ENCODE data around the gene FAM120B. TPM values are rescaled to one million over a fixed set of nuclear protein-coding genes. Genes with fewer than 3 reads are reported as not detected.

Gene FAM120B
- total RNA-seq, 1 experiment from 2014 or later: 25.2 TPM

- Histone ChIP-seq H2AFZ (ENCODE audit: low read depth, low read length, poor library complexity, severe bottlenecking) (no peak overlapping the region), H3K79me2 (ENCODE audit: insufficient read depth, low read length) (no peaks in the 10 kb centered on the region), H3K4me2 (ENCODE audit: low read length) (no peak overlapping the region), H3K27me3 (ENCODE audit: insufficient read depth, low read length) (no peaks in the 10 kb centered on the region), H3K4me3 (replicated peaks in 1 of 2; ENCODE audit: low read depth in 1 of 2, low read length in 2 of 2) (no peak overlapping the region), H3K27ac (ENCODE audit: low read depth, low read length) (peak overlapping the region; percentile 37), H3K9me3 (ENCODE audit: control insufficient read depth in 1 of 2, insufficient read depth in 1 of 2, low read depth in 1 of 2, low read length in 2 of 2) (peaks cover 0 to 5% of the 10 kb centered on the region in 2 experiments; a peak in 2 of 4 replicates), H3K36me3 (ENCODE audit: control insufficient read depth in 1 of 2, insufficient read depth in 2 of 2, low read length in 2 of 2) (no peaks in the 10 kb centered on the region), H3K9me2 (ENCODE audit: insufficient read depth) (no peaks in the 10 kb centered on the region), H4K20me1 (ENCODE audit: insufficient read depth) (no peaks in the 10 kb centered on the region), H3K9ac (ENCODE audit: low read length) (no peak overlapping the region), H3K4me1 (ENCODE audit: control insufficient read depth in 1 of 2, insufficient read depth in 2 of 2, low read length in 2 of 2) (no peaks in the 10 kb centered on the region)
- no peak for TF ChIP-seq ZFX (IDR thresholded peaks at IDR 0.05)
- CTCF ChIA-PET: no interaction called here
- intact Hi-C loops (cut with micrococcal nuclease): no loop called here
- RAD21 ChIA-PET (ENCODE audit: low non-redundant PET in 1 of 2, low total read pairs in 2 of 2, uncharacterized antibody in 2 of 2, unreplicated experiment in 2 of 2): no interaction called here
- DNase-seq (ENCODE audit: low read depth, low spot score) (no peak), ATAC-seq (no peak)
- no TSS peak for BruUV-seq (replicated peaks)
- POLR2A ChIA-PET: no interaction called here
Observed at GRCh38 chr6:170452767-170453545, 146.4 kb downstream of the FAM120B start.

- TF ChIP-seq EGR1 (IDR thresholded peaks at IDR 0.05; ENCODE audit: low read depth) (no peak), SP1 (IDR thresholded peaks at IDR 0.05; ENCODE audit: low read depth) (no peak), JUND (IDR thresholded peaks at IDR 0.05) (no peak), ZFX (IDR thresholded peaks at IDR 0.05) (no peak), SIN3A (IDR thresholded peaks at IDR 0.05; ENCODE audit: low read depth) (no peak), CBX3 (IDR thresholded peaks at IDR 0.05; ENCODE audit: low read depth) (no peak), CEBPB (IDR thresholded peaks at IDR 0.05; ENCODE audit: low read depth) (no peak), YY1 (IDR thresholded peaks at IDR 0.05; ENCODE audit: extremely low read depth, insufficient replicate concordance, low read depth, low read length) (no peak), EZH2phosphoT487 (IDR thresholded peaks at IDR 0.05; ENCODE audit: borderline replicate concordance) (no peak), ELF1 (IDR thresholded peaks at IDR 0.05; ENCODE audit: borderline replicate concordance, low read depth) (no peak), RAD21 (IDR thresholded peaks at IDR 0.05; ENCODE audit: low read depth) (no peak)
- Histone ChIP-seq H2AFZ (ENCODE audit: low read depth, low read length, poor library complexity, severe bottlenecking) (no peak overlapping the region), H3K27me3 (ENCODE audit: insufficient read depth, low read length) (no peaks in the 10 kb centered on the region), H3K9ac (ENCODE audit: low read length) (no peak overlapping the region), H3K4me3 (replicated peaks in 1 of 2; ENCODE audit: low read depth in 1 of 2, low read length in 2 of 2) (no peak overlapping the region), H3K79me2 (ENCODE audit: insufficient read depth, low read length) (no peaks in the 10 kb centered on the region), H3K9me3 (ENCODE audit: control insufficient read depth in 1 of 2, insufficient read depth in 1 of 2, low read depth in 1 of 2, low read length in 2 of 2) (peaks cover 0 to 5% of the 10 kb centered on the region in 2 experiments; a peak in 2 of 4 replicates), H3K4me2 (ENCODE audit: low read length) (no peak overlapping the region), H4K20me1 (ENCODE audit: insufficient read depth) (no peaks in the 10 kb centered on the region), H3K36me3 (ENCODE audit: control insufficient read depth in 1 of 2, insufficient read depth in 2 of 2, low read length in 2 of 2) (no peaks in the 10 kb centered on the region), H3K4me1 (ENCODE audit: control insufficient read depth in 1 of 2, insufficient read depth in 2 of 2, low read length in 2 of 2) (no peaks in the 10 kb centered on the region), H3K27ac (ENCODE audit: low read depth, low read length) (no peak overlapping the region), H3K9me2 (ENCODE audit: insufficient read depth) (no peaks in the 10 kb centered on the region)
- RAD21 ChIA-PET (ENCODE audit: low non-redundant PET in 1 of 2, low total read pairs in 2 of 2, uncharacterized antibody in 2 of 2, unreplicated experiment in 2 of 2): no interaction called here
- POLR2A ChIA-PET: no interaction called here
- BruUV-seq (replicated peaks): no TSS peak
- intact Hi-C loops (cut with micrococcal nuclease): no loop called here
- CTCF ChIA-PET: no interaction called here
- no peak for DNase-seq (ENCODE audit: low read depth, low spot score)
- no peak for ATAC-seq
Observed at GRCh38 chr6:170453586-170454511, 147.3 kb downstream of the FAM120B start.

Data from HCT116 (cell line).